GM12878 (cell line): ENCODE data around the gene MCM8. TPM values are rescaled to one million over a fixed set of nuclear protein-coding genes. Genes with fewer than 3 reads are reported as not detected.

Experiments used
- ATF2 ChIP-seq: IDR thresholded peaks from 2 replicates; pipeline ENCODE4 v1.6.1; 2012; ENCODE audit warnings: low read length, inconsistent platforms
- ESRRA ChIP-seq: IDR thresholded peaks from 2 replicates; pipeline ENCODE4 v1.6.1; 2012; ENCODE audit warnings: mild to moderate bottlenecking, low read length, improper control_type of control experiment
- FOS ChIP-seq: IDR thresholded peaks from 3 replicates; pipeline ENCODE4 v1.6.1; 2011; ENCODE audit warnings: borderline replicate concordance; ENCODE audit not compliant: insufficient read length; ENCODE audit errors: extremely low read depth
- FOXM1 ChIP-seq: IDR thresholded peaks from 2 replicates; pipeline ENCODE4 v1.6.1; 2012; ENCODE audit warnings: low read depth, mild to moderate bottlenecking, inconsistent platforms, low read length, moderate library complexity
- HDGF ChIP-seq: fragments of 450-650 bp; IDR thresholded peaks from 2 replicates; pipeline ENCODE4 v1.6.1; 2016; ENCODE audit warnings: antibody characterized with exemption
- IKZF2 ChIP-seq, 2 experiments: fragments of 450-650 bp; IDR thresholded peaks; 2 replicates each; pipeline ENCODE4 v1.6.1; 2017; ENCODE audit warnings: mild to moderate bottlenecking in 2 of 2, moderate library complexity in 2 of 2
- MTA3 ChIP-seq: IDR thresholded peaks from 2 replicates; pipeline ENCODE4 v1.6.1; 2012; ENCODE audit warnings: low read length, inconsistent platforms, borderline replicate concordance
- MYC ChIP-seq: IDR thresholded peaks from 2 replicates; pipeline ENCODE4 v1.6.1; 2011; ENCODE audit warnings: mild to moderate bottlenecking, low read length, moderate library complexity, inconsistent platforms; ENCODE audit not compliant: insufficient read depth, insufficient replicate concordance, insufficient read length, severe bottlenecking
- NFXL1 ChIP-seq: fragments of 450-650 bp; IDR thresholded peaks from 2 replicates; pipeline ENCODE4 v1.6.1; 2017; ENCODE audit warnings: antibody characterized with exemption, mild to moderate bottlenecking, borderline replicate concordance
- RELA ChIP-seq: fragments of 450-650 bp; IDR thresholded peaks from 2 replicates; pipeline ENCODE4 v1.8.0; 2014; ENCODE audit warnings: borderline replicate concordance; ENCODE audit not compliant: partially characterized antibody
- SMAD5 ChIP-seq: IDR thresholded peaks from 2 replicates; pipeline ENCODE4 v1.6.1; 2016; ENCODE audit warnings: antibody characterized with exemption, low read depth
- SP1 ChIP-seq: IDR thresholded peaks from one replicate; pipeline ENCODE4 v1.6.1; 2011; ENCODE audit warnings: low read depth, low read length
- polyA plus RNA-seq, 11 experiments: library from polyadenylated mRNA; depleted of rRNA in 4 of 11; unstranded in 6 of 11; stranded (reverse) in 5 of 11; fragments of >200 nt; fragmentation: Nextera tagmentation in 4 of 11; fragmentation: Illumina TruSeq in 1 of 11; extraction: Ambion mirVana in 4 of 11; extraction: Trizol in 1 of 11; gene quantifications; 1 replicate in 1 of 11; 2 replicates in 10 of 11; pipeline versions ENCODE4 v1.2.1 to v1.2.3, GENCODE V29; 2011 to 2016; ENCODE audit warnings: inconsistent platforms in 2 of 11, missing spikeins in 2 of 11, low read depth in 1 of 11
- total RNA-seq, 4 experiments: library from RNA; depleted of rRNA in 3 of 4; stranded (reverse); fragments of >200 nt in 3 of 4; fragmentation: Illumina TruSeq in 1 of 4; extraction: Trizol in 1 of 4; gene quantifications; 2 replicates each; pipeline versions ENCODE4 v1.2.1 to v1.2.3, GENCODE V29; 2013 to 2021
- TF ChIP-seq, protein P1 (sequence below): fragments of 450-650 bp; IDR thresholded peaks from 2 replicates; pipeline ENCODE4 v1.6.1; 2017; ENCODE audit warnings: mild to moderate bottlenecking, moderate library complexity

The MCM8 gene
- total and polyA plus RNA-seq, 10 of the 15 experiments (the other 5 are each of a cell fraction or from before 2014, with no cell fraction given) = 3.2 to 28.2 (median 16.0) TPM

GRCh38 chr20:5975778-5976177 is 25.3 kb downstream of the MCM8 start (continued):
- TF ChIP-seq, protein P1, sequence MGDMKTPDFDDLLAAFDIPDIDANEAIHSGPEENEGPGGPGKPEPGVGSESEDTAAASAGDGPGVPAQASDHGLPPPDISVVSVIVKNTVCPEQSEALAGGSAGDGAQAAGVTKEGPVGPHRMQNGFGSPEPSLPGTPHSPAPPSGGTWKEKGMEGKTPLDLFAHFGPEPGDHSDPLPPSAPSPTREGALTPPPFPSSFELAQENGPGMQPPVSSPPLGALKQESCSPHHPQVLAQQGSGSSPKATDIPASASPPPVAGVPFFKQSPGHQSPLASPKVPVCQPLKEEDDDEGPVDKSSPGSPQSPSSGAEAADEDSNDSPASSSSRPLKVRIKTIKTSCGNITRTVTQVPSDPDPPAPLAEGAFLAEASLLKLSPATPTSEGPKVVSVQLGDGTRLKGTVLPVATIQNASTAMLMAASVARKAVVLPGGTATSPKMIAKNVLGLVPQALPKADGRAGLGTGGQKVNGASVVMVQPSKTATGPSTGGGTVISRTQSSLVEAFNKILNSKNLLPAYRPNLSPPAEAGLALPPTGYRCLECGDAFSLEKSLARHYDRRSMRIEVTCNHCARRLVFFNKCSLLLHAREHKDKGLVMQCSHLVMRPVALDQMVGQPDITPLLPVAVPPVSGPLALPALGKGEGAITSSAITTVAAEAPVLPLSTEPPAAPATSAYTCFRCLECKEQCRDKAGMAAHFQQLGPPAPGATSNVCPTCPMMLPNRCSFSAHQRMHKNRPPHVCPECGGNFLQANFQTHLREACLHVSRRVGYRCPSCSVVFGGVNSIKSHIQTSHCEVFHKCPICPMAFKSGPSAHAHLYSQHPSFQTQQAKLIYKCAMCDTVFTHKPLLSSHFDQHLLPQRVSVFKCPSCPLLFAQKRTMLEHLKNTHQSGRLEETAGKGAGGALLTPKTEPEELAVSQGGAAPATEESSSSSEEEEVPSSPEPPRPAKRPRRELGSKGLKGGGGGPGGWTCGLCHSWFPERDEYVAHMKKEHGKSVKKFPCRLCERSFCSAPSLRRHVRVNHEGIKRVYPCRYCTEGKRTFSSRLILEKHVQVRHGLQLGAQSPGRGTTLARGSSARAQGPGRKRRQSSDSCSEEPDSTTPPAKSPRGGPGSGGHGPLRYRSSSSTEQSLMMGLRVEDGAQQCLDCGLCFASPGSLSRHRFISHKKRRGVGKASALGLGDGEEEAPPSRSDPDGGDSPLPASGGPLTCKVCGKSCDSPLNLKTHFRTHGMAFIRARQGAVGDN = no peak
- TF ChIP-seq FOXM1 = no peak
- TF ChIP-seq RELA = no peak
- no peak for TF ChIP-seq FOS
- TF ChIP-seq HDGF = no peak
- TF ChIP-seq MTA3 = no peak
- no peak for TF ChIP-seq ATF2
- no peak for TF ChIP-seq IKZF2 (IDR thresholded peaks at IDR 0.05)
- TF ChIP-seq SP1 = no peak
- TF ChIP-seq ESRRA = no peak
- no peak for TF ChIP-seq NFXL1
- TF ChIP-seq SMAD5 = no peak
- no peak for TF ChIP-seq MYC
